Left lung (tissue), 10 donors: ENCODE data around the gene MKNK1. TPM values are rescaled to one million over a fixed set of nuclear protein-coding genes. Genes with fewer than 3 reads are reported as not detected.

ENCODE experiments used
- ATAC-seq: fragments of 200-7000 bp; cut with Tn5 transposase; one replicate; pipeline ENCODE4 v1.9.1; 2020; ENCODE audit warnings: moderate library complexity
- DNase-seq, 4 donors: peaks; one replicate each; pipeline ENCODE4 v3.0.0-alpha.2; 2013 to 2020
- H3K27ac ChIP-seq, 2 donors: fragments of 200-600 bp; sonication (generic) in 1 of 2; one replicate each; pipeline versions ENCODE4 v1.5.0 to v1.8.0; 2020 to 2021
- H3K27me3 ChIP-seq, 2 donors: fragments of 200-600 bp; sonication (generic) in 1 of 2; one replicate each; pipeline versions ENCODE4 v1.5.0 to v1.8.0; 2020 to 2021
- H3K36me3 ChIP-seq, 2 donors: fragments of 200-600 bp; sonication (generic) in 1 of 2; one replicate each; pipeline versions ENCODE4 v1.5.0 to v1.8.0; 2020 to 2021
- H3K4me1 ChIP-seq, 2 donors: fragments of 200-600 bp; one replicate each; pipeline ENCODE4 v1.8.0; 2021
- H3K4me3 ChIP-seq, 2 donors: fragments of 200-600 bp; sonication (generic) in 1 of 2; one replicate each; pipeline versions ENCODE4 v1.5.0 to v1.8.0; 2020 to 2021; ENCODE audit warnings: mild to moderate bottlenecking in 1 of 2
- H3K9me3 ChIP-seq, 2 donors: fragments of 200-600 bp; sonication (generic) in 1 of 2; one replicate each; pipeline versions ENCODE4 v1.5.0 to v1.8.0; 2020 to 2021
- CTCF ChIP-seq, 2 donors: fragments of 200-600 bp; sonication (generic) in 1 of 2; IDR thresholded peaks; one replicate each; pipeline versions ENCODE4 v1.5.0 to v1.8.0; 2021; ENCODE audit warnings: antibody characterized with exemption in 2 of 2
- intact Hi-C, 2 donors: fragments of 100-400 bp; cut with DNase I; formaldehyde crosslinking; loops; one replicate each; pipeline versions ENCODE4 v1.11.2 to v1.14.2; 2022
- polyA plus RNA-seq, 6 donors: library from polyadenylated mRNA; unstranded; fragments of 120-200 nt; gene quantifications; one replicate each; pipeline ENCODE4 v1.2.1, GENCODE V29; 2013; ENCODE audit not compliant: insufficient read length in 6 of 6
- total RNA-seq, 2 donors: library from RNA; stranded (reverse); fragmentation: NEBNext Ultra II Directional; extraction: Animal tissue kit (Norgen Biotek cat#: 25700); gene quantifications; one replicate each; pipeline ENCODE4 v1.2.1, GENCODE V29; 2021
- donor health status: DM: no; HTN: yes; CAD: no.
- donor health status: DM: no; HTN: no; CAD: no.

MKNK1 gene
- total and polyA plus RNA-seq, 8 donors, result 42.2 to 96.0 (median 51.4) TPM

GRCh38 chr1:46557403-46557802 is 46.7 kb downstream of the MKNK1 start:
- ATAC-seq (no peak), DNase-seq (no peak)
- Histone ChIP-seq H3K9me3 (no peaks in the 10 kb centered on the region), H3K27ac (no peak overlapping the region), H3K27me3 (no peaks in the 10 kb centered on the region), H3K4me3 (no peak overlapping the region), H3K4me1 (peaks cover 0 to 3% of the 10 kb centered on the region in 2 donors), H3K36me3 (peaks cover 0 to 55% of the 10 kb centered on the region in 2 donors)
- no peak for TF ChIP-seq CTCF (IDR thresholded peaks at IDR 0.05)
- intact Hi-C loops, result no loop called here

- Histone ChIP-seq H3K27me3 (no peaks in the 10 kb centered on the region), H3K4me1 (peaks cover 0 to 3% of the 10 kb centered on the region in 2 donors), H3K27ac (peak overlapping the region in 1 of 2 donors; percentile 23), H3K4me3 (no peak overlapping the region), H3K36me3 (peaks cover 0 to 49% of the 10 kb centered on the region in 2 donors), H3K9me3 (no peaks in the 10 kb centered on the region)
- intact Hi-C loops, result no loop called here
- ATAC-seq (peak; percentile 60), DNase-seq (no peak)
- TF ChIP-seq CTCF (IDR thresholded peaks at IDR 0.05), result no peak
Measured at GRCh38 chr1:46556822-46557221, 47.2 kb downstream of the MKNK1 start.

GRCh38 chr1:46555826-46556619 is 48.0 kb downstream of the MKNK1 start:
- no peak for TF ChIP-seq CTCF (IDR thresholded peaks at IDR 0.05)
- Histone ChIP-seq H3K36me3 (peaks cover 0 to 41% of the 10 kb centered on the region in 2 donors), H3K4me3 (no peak overlapping the region), H3K27me3 (peaks cover 0 to 4% of the 10 kb centered on the region in 2 donors), H3K27ac (no peak overlapping the region), H3K4me1 (peaks cover 0 to 3% of the 10 kb centered on the region in 2 donors), H3K9me3 (no peaks in the 10 kb centered on the region)
- ATAC-seq, result no peak
- DNase-seq, result no peak
- intact Hi-C loops, result no loop called here

GRCh38 chr1:46554597-46555381 is 49.3 kb downstream of the MKNK1 start:
- intact Hi-C loops, result no loop called here
- H3K36me3 ChIP-seq, result peaks cover 0 to 29% of the 10 kb centered on the region in 2 donors
- ATAC-seq (no peak), DNase-seq (no peak)
- H3K9me3 ChIP-seq, result no peaks in the 10 kb centered on the region
- no peak for TF ChIP-seq CTCF (IDR thresholded peaks at IDR 0.05)
- no peak overlapping the region for H3K27ac ChIP-seq
- peaks cover 0 to 16% of the 10 kb centered on the region in 2 donors for H3K27me3 ChIP-seq
- H3K4me1 ChIP-seq, result peaks cover 0 to 3% of the 10 kb centered on the region in 2 donors
- H3K4me3 ChIP-seq, result no peak overlapping the region

- Histone ChIP-seq H3K9me3 (no peaks in the 10 kb centered on the region), H3K4me1 (peaks cover 0 to 3% of the 10 kb centered on the region in 2 donors), H3K27me3 (peaks cover 0 to 20% of the 10 kb centered on the region in 2 donors), H3K4me3 (no peak overlapping the region), H3K27ac (no peak overlapping the region), H3K36me3 (peaks cover 0 to 23% of the 10 kb centered on the region in 2 donors)
- ATAC-seq (no peak), DNase-seq (no peak)
- intact Hi-C loops, result no loop called here
- no peak for TF ChIP-seq CTCF (IDR thresholded peaks at IDR 0.05)
Measured at GRCh38 chr1:46554236-46554596, 49.9 kb downstream of the MKNK1 start.
